HT1080 (cell line): ENCODE data around the gene C14orf119. TPM values are rescaled to one million over a fixed set of nuclear protein-coding genes. Genes with fewer than 3 reads are reported as not detected.

Experiments used
- DNase-seq: peaks from one replicate; pipeline ENCODE4 v3.0.0-alpha.2; 2015; ENCODE audit warnings: low read depth
- polyA plus RNA-seq, 2 experiments: library from polyadenylated mRNA; depleted of rRNA; stranded (reverse); fragments of >200 nt; gene quantifications; 2 replicates each; pipeline ENCODE4 v1.2.3, GENCODE V29; 2015
- total RNA-seq: library from RNA; depleted of rRNA; stranded (reverse); fragments of >200 nt; shearing (Covaris generic); gene quantifications from 2 replicates; pipeline ENCODE4 v1.2.3, GENCODE V29; 2014; rRNA removed

The C14orf119 gene
- total RNA-seq = 82.8 and 89.1 TPM in 2 replicates
- polyA plus RNA-seq (2015; cell fraction: cytosol; rRNA removed) = 39.0 and 61.4 TPM in 2 replicates
- polyA plus RNA-seq (2015; cell fraction: nucleus; rRNA removed) = 41.8 and 45.4 TPM in 2 replicates

GRCh38 chr14:23095196-23096108 lies at the start of gene C14orf119:
Gene C14orf119, plus strand, starts transcription at chr14:23095505. Its CDS starts 2,154 bp downstream, at chr14:23097659.
- peak; percentile 99 for DNase-seq

- peak; percentile 71 for DNase-seq
Measured at GRCh38 chr14:23047034-23047634, 48.2 kb upstream of the C14orf119 start.

GRCh38 chr14:23047751-23048693 lies 47.3 kb upstream of the C14orf119 start:
- DNase-seq = no peak

GRCh38 chr14:23049011-23049410 lies 46.3 kb upstream of the C14orf119 start:
- no peak for DNase-seq

- no peak for DNase-seq
Measured at GRCh38 chr14:23051141-23052057, 43.9 kb upstream of the C14orf119 start.

GRCh38 chr14:23052182-23052623 lies 43.1 kb upstream of the C14orf119 start:
- DNase-seq = no peak

- DNase-seq = no peak
Measured at GRCh38 chr14:23052671-23053070, 42.6 kb upstream of the C14orf119 start.

GRCh38 chr14:23053426-23053825 lies 41.9 kb upstream of the C14orf119 start:
- DNase-seq = no peak

- DNase-seq = no peak
Measured at GRCh38 chr14:23054000-23054811, 41.1 kb upstream of the C14orf119 start.

GRCh38 chr14:23055147-23055550 lies 40.2 kb upstream of the C14orf119 start:
- DNase-seq = no peak

GRCh38 chr14:23055621-23056144 lies 39.6 kb upstream of the C14orf119 start:
- no peak for DNase-seq

- DNase-seq = peak; percentile 77
Measured at GRCh38 chr14:23056145-23056955, 39.0 kb upstream of the C14orf119 start.

GRCh38 chr14:23056956-23057756 lies 38.1 kb upstream of the C14orf119 start, which contains the start of gene CDH24:
Gene CDH24, minus strand, starts transcription at chr14:23057520. Its CDS starts 1,787 bp downstream, at chr14:23055733.
- peak; percentile 59 for DNase-seq

- peak; percentile 81 for DNase-seq
Measured at GRCh38 chr14:23057757-23058653, 37.3 kb upstream of the C14orf119 start.

GRCh38 chr14:23058654-23059504 lies 36.4 kb upstream of the C14orf119 start:
- DNase-seq = no peak
